H1 (cell line): Measurements from ENCODE around the gene PPP1R14B. TPM values are rescaled to one million over a fixed set of nuclear protein-coding genes. Genes with fewer than 3 reads are reported as not detected.

ENCODE experiments used
- BACH1 ChIP-seq: IDR thresholded peaks from 2 replicates; pipeline ENCODE4 v1.6.1; 2012; ENCODE audit warnings: low read length, improper control_type of control experiment
- CEBPB ChIP-seq: IDR thresholded peaks from 2 replicates; pipeline ENCODE4 v1.6.1; 2012; ENCODE audit warnings: low read depth, low read length
- CHD1 ChIP-seq: IDR thresholded peaks from 2 replicates; pipeline ENCODE4 v1.6.1; 2012; ENCODE audit warnings: low read depth, low read length, improper control_type of control experiment
- CHD7 ChIP-seq: fragments of 300-600 bp; sonication (generic); IDR thresholded peaks from 2 replicates; pipeline ENCODE4 v1.7.1; 2012; ENCODE audit warnings: low read length, moderate library complexity, mild to moderate bottlenecking, inconsistent platforms; ENCODE audit not compliant: insufficient replicate concordance
- EP300 ChIP-seq, 2 experiments: IDR thresholded peaks; 1 replicate in 1 of 2; 2 replicates in 1 of 2; pipeline ENCODE4 v1.6.1; 2011 to 2012; ENCODE audit warnings: low read depth in 2 of 2, low read length in 2 of 2, mild to moderate bottlenecking in 2 of 2, borderline replicate concordance in 1 of 2, inconsistent platforms in 1 of 2, moderate library complexity in 1 of 2
- EZH2 ChIP-seq: fragments of 200-600 bp; sonication (generic); IDR thresholded peaks from 2 replicates; pipeline ENCODE4 v1.7.1; 2012; ENCODE audit warnings: low read depth, mild to moderate bottlenecking, moderate library complexity, low read length, inconsistent platforms; ENCODE audit not compliant: severe bottlenecking
- FOSL1 ChIP-seq: IDR thresholded peaks from 2 replicates; pipeline ENCODE4 v1.6.1; 2011; ENCODE audit warnings: mild to moderate bottlenecking, low read depth, low read length, moderate library complexity; ENCODE audit not compliant: insufficient read depth
- HDAC2 ChIP-seq, 2 experiments: fragments of 300-600 bp in 1 of 2; sonication (generic) in 1 of 2; IDR thresholded peaks; 2 replicates each; pipeline ENCODE4 v1.6.1; 2011 to 2012; ENCODE audit warnings: low read depth in 2 of 2, low read length in 2 of 2, mild to moderate bottlenecking in 2 of 2, moderate library complexity in 2 of 2, borderline replicate concordance in 1 of 2, inconsistent platforms in 1 of 2
- JUND ChIP-seq: IDR thresholded peaks from 2 replicates; pipeline ENCODE4 v1.6.1; 2011; ENCODE audit warnings: mild to moderate bottlenecking, improper control_type of control experiment, low read length
- POU5F1 ChIP-seq: IDR thresholded peaks from 2 replicates; pipeline ENCODE4 v1.6.1; 2011; ENCODE audit warnings: low read depth, mild to moderate bottlenecking, low read length, moderate library complexity
- polyA plus RNA-seq, 7 experiments: library from polyadenylated mRNA; depleted of rRNA in 3 of 7; stranded (reverse) in 5 of 7; unstranded in 2 of 7; fragments of >200 nt in 5 of 7; fragments of 200-250 nt in 2 of 7; gene quantifications; 1 replicate in 5 of 7; 2 replicates in 1 of 7; 4 replicates in 1 of 7; pipeline versions ENCODE4 v1.2.1 to v1.2.3, GENCODE V29; 2011 to 2013; ENCODE audit warnings: missing spikeins in 2 of 7, mixed read lengths in 2 of 7
- total RNA-seq: library from RNA; stranded (reverse); fragmentation: NEBNext Ultra II Directional; extraction: Animal tissue kit (Norgen Biotek cat#: 25700); gene quantifications from 2 replicates; pipeline ENCODE4 v1.2.1, GENCODE V29; 2021

Gene PPP1R14B
- total and polyA plus RNA-seq, 2 of the 8 experiments (the other 6 are each of a cell fraction or from before 2014, with no cell fraction given): 265 to 419 TPM

GRCh38 chr11:64275841-64276240 is 29.1 kb upstream of the PPP1R14B start (continued):
- TF ChIP-seq CHD7: no peak
- no peak for TF ChIP-seq BACH1
- TF ChIP-seq JUND: no peak
- TF ChIP-seq EZH2: no peak
- TF ChIP-seq FOSL1: no peak
- no peak for TF ChIP-seq EP300 (IDR thresholded peaks at IDR 0.05; ENCODE audit: borderline replicate concordance in 1 of 2, low read depth in 2 of 2, low read length in 2 of 2)
- TF ChIP-seq POU5F1: no peak
- no peak for TF ChIP-seq CEBPB
- no peak for TF ChIP-seq HDAC2 (IDR thresholded peaks at IDR 0.05; ENCODE audit: borderline replicate concordance in 1 of 2, low read depth in 2 of 2, low read length in 2 of 2)
- TF ChIP-seq CHD1: no peak
